ENCODE results near the gene ANKFN1. TPM values are rescaled to one million over a fixed set of nuclear protein-coding genes. Genes with fewer than 3 reads are reported as not detected.

The ANKFN1 gene
- total and polyA plus RNA-seq, 10 of the 15 experiments (the other 5 are each of a cell fraction or from before 2014, with no cell fraction given) = 0.19 TPM; not detected in 9

DNA sequence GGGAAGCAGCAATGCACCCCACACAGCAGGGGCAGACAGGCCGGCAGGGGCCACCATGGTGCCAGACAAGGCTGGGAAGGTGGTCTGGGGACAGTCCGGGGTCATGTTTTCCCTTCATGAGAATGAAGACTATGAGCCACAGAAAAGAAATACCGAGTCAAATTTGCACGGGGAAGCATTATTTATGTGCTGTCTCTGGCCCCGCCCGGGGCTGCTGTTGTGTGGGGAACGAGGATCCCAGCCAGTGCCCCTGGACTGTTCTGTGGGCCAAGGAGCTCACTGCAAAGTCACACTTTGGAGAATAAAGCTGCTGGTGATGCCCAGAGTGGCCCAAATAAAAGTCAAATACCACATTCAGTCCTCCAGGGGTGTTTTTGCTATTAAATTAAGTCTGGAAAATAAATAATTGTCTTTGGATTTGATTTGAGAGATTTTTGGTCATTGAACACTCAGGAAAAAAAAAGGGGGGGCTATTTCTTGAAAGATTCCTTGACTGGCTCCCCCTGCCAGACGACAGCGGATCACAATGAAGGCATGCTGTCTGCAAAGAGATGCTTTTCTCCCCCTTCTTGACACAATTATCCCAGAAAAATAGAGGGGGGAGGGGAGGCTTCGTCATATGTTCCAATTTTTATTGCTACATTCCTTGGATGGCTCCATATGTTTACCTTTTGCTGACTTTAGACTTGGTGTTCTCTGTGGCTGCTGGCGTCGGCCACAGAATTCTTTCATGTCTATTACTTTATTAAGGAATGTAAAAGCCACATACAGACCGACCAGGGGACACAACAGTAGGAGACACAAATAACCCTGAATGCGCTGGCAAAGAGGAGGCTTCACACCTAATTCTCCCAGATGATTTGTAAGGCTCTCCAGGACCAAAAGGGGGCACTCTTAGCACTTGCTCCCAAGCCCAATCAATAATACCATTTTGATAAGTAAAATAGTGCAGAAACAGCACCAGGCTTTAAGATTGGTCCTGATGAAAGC lies 27.1 kb upstream of the ANKFN1 start:
- FAIRE-seq (no peak), DNase-seq (ENCODE audit: low read depth, low spot score) (no peak), ATAC-seq (no peak)
- in situ Hi-C loops (cut with MboI) = no loop called here
- no peak overlapping the region for H3K4me2 ChIP-seq (ENCODE audit: control insufficient read depth, insufficient read depth)
- H4K20me1 ChIP-seq (ENCODE audit: control insufficient read depth, insufficient read depth) = no peaks in the 10 kb centered on the region
- no peaks in the 10 kb centered on the region for H3K4me1 ChIP-seq (ENCODE audit: control insufficient read depth, insufficient read depth, low read length)
- no TSS peak for BruUV-seq (replicated peaks)
- H3K9ac ChIP-seq (ENCODE audit: control insufficient read depth, insufficient read depth, low read length) = no peak overlapping the region
- H3K9me3 ChIP-seq (replicated peaks; ENCODE audit: control insufficient read depth, insufficient read depth, low read length) = no peaks in the 10 kb centered on the region
- H3K27me3 ChIP-seq (replicated peaks in 1 of 2; ENCODE audit: control insufficient read depth in 2 of 2, insufficient read depth in 2 of 2, low read length in 1 of 2) = no peaks in the 10 kb centered on the region
- intact Hi-C loops (cut with micrococcal nuclease; ENCODE audit: unreplicated experiment) = loop anchor here (5.0 to 10.0 kb wide), 2 partner anchors 189 to 351 kb away; no protein-coding TSS in a partner anchor
- H2AFZ ChIP-seq (ENCODE audit: control insufficient read depth, low read depth, low read length) = no peak overlapping the region
- H3K27ac ChIP-seq (ENCODE audit: control insufficient read depth, insufficient read depth) = no peak overlapping the region
- WGBS (ENCODE audit: insufficient coverage, insufficient replicate concordance, low lambda C conversion rate, missing lambda C conversion rate) = 14% methylated on average over 14 of the region's 14 CpGs
- ChIA-PET SMC1A (ENCODE audit: uncharacterized antibody, unreplicated experiment) (interaction anchor here (1.2 kb wide), 1 partner anchor 191 kb away, joined by 5 read pairs; no protein-coding TSS in a partner anchor), RAD21 (ENCODE audit: unreplicated experiment) (no interaction called here), CTCF (interaction anchor here (0.7 to 1.9 kb wide), 4 partner anchors 193 to 598 kb away, joined by 3 to 7 read pairs (median 4); no protein-coding TSS in a partner anchor), POLR2A (no interaction called here)
- no peak overlapping the region for H3K4me3 ChIP-seq
- no peaks in the 10 kb centered on the region for H3K36me3 ChIP-seq (ENCODE audit: control insufficient read depth in 2 of 2, insufficient read depth in 2 of 2, low read length in 1 of 2)
- H3K79me2 ChIP-seq (ENCODE audit: control insufficient read depth, insufficient read depth, low read length) = no peaks in the 10 kb centered on the region
- TF ChIP-seq SMC3 (IDR thresholded peaks at IDR 0.05; ENCODE audit: borderline replicate concordance, low read length) (0 out of 2 replicates have a peak, but pooled peaks have one; percentile 8), KDM1A (IDR thresholded peaks at IDR 0.05; ENCODE audit: borderline replicate concordance) (no peak), EZH2 (IDR thresholded peaks at IDR 0.05; ENCODE audit: borderline replicate concordance, control insufficient read depth, low read depth, low read length) (no peak), RAD21 (IDR thresholded peaks at IDR 0.05; ENCODE audit: insufficient read depth, low read depth, low read length) (peak; percentile 55)
- TF ChIP-seq, protein P1, sequence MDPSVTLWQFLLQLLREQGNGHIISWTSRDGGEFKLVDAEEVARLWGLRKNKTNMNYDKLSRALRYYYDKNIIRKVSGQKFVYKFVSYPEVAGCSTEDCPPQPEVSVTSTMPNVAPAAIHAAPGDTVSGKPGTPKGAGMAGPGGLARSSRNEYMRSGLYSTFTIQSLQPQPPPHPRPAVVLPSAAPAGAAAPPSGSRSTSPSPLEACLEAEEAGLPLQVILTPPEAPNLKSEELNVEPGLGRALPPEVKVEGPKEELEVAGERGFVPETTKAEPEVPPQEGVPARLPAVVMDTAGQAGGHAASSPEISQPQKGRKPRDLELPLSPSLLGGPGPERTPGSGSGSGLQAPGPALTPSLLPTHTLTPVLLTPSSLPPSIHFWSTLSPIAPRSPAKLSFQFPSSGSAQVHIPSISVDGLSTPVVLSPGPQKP (IDR thresholded peaks at IDR 0.05; ENCODE audit: low read depth, low read length) = no peak
- TF ChIP-seq, protein P2, sequence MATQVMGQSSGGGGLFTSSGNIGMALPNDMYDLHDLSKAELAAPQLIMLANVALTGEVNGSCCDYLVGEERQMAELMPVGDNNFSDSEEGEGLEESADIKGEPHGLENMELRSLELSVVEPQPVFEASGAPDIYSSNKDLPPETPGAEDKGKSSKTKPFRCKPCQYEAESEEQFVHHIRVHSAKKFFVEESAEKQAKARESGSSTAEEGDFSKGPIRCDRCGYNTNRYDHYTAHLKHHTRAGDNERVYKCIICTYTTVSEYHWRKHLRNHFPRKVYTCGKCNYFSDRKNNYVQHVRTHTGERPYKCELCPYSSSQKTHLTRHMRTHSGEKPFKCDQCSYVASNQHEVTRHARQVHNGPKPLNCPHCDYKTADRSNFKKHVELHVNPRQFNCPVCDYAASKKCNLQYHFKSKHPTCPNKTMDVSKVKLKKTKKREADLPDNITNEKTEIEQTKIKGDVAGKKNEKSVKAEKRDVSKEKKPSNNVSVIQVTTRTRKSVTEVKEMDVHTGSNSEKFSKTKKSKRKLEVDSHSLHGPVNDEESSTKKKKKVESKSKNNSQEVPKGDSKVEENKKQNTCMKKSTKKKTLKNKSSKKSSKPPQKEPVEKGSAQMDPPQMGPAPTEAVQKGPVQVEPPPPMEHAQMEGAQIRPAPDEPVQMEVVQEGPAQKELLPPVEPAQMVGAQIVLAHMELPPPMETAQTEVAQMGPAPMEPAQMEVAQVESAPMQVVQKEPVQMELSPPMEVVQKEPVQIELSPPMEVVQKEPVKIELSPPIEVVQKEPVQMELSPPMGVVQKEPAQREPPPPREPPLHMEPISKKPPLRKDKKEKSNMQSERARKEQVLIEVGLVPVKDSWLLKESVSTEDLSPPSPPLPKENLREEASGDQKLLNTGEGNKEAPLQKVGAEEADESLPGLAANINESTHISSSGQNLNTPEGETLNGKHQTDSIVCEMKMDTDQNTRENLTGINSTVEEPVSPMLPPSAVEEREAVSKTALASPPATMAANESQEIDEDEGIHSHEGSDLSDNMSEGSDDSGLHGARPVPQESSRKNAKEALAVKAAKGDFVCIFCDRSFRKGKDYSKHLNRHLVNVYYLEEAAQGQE (IDR thresholded peaks at IDR 0.05; ENCODE audit: low read depth, low read length) = no peak
- TF ChIP-seq, protein P3, sequence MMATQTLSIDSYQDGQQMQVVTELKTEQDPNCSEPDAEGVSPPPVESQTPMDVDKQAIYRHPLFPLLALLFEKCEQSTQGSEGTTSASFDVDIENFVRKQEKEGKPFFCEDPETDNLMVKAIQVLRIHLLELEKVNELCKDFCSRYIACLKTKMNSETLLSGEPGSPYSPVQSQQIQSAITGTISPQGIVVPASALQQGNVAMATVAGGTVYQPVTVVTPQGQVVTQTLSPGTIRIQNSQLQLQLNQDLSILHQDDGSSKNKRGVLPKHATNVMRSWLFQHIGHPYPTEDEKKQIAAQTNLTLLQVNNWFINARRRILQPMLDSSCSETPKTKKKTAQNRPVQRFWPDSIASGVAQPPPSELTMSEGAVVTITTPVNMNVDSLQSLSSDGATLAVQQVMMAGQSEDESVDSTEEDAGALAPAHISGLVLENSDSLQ (IDR thresholded peaks at IDR 0.05) = no peak
- TF ChIP-seq, protein P4, sequence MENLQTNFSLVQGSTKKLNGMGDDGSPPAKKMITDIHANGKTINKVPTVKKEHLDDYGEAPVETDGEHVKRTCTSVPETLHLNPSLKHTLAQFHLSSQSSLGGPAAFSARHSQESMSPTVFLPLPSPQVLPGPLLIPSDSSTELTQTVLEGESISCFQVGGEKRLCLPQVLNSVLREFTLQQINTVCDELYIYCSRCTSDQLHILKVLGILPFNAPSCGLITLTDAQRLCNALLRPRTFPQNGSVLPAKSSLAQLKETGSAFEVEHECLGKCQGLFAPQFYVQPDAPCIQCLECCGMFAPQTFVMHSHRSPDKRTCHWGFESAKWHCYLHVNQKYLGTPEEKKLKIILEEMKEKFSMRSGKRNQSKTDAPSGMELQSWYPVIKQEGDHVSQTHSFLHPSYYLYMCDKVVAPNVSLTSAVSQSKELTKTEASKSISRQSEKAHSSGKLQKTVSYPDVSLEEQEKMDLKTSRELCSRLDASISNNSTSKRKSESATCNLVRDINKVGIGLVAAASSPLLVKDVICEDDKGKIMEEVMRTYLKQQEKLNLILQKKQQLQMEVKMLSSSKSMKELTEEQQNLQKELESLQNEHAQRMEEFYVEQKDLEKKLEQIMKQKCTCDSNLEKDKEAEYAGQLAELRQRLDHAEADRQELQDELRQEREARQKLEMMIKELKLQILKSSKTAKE (IDR thresholded peaks at IDR 0.05; ENCODE audit: low read depth, poor library complexity, severe bottlenecking) = no peak
- TF ChIP-seq, protein P5, sequence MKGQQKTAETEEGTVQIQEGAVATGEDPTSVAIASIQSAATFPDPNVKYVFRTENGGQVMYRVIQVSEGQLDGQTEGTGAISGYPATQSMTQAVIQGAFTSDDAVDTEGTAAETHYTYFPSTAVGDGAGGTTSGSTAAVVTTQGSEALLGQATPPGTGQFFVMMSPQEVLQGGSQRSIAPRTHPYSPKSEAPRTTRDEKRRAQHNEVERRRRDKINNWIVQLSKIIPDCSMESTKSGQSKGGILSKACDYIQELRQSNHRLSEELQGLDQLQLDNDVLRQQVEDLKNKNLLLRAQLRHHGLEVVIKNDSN (IDR thresholded peaks at IDR 0.05; ENCODE audit: borderline replicate concordance, extremely low read length, insufficient read depth, low read depth, low read length) = no peak
